ENCODE data around the gene BNC2. TPM values are rescaled to one million over a fixed set of nuclear protein-coding genes. Genes with fewer than 3 reads are reported as not detected.

The BNC2 gene
- total RNA-seq, 2 experiments from 2014 or later: not detected

DNA sequence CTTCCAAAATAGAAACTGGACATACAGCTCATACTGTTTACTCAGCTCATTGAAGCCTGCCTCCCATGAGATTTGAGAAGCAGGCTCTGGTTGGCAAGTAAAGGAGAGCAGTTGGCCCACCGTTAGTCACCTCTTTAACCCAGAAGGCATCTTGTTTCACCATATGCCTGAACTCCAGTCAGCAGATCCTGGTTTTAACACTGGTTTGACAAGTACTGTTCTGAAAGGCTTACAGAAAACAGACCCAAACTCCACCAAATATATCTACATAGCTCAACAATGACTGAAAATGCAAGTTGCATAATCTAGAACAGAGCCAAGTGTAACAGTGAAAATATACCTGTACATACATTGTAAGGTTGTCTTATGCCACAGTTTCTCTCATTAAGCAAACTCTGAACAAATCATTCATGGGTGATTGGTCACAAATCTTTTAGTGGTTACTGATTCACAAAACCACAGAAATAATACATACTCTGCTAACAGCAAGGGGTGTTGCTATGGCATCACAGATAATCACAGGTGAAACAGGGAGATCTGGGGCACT lies 198.8 kb downstream of the BNC2 start:
- no peak overlapping the region for H3K27ac ChIP-seq (ENCODE audit: low read depth in 1 of 2, low read length in 2 of 2)
- H3K4me3 Mint-ChIP-seq: no peak overlapping the region
- H3K27me3 Mint-ChIP-seq: no peaks in the 10 kb centered on the region
- H3K4me1 Mint-ChIP-seq (ENCODE audit: low read depth): no peaks in the 10 kb centered on the region
- no peaks in the 10 kb centered on the region for H3K36me3 ChIP-seq (ENCODE audit: insufficient read depth, low read length)
- no peak for TF ChIP-seq CTCF (IDR thresholded peaks at IDR 0.05)
- no peaks in the 10 kb centered on the region for H3K36me3 Mint-ChIP-seq (ENCODE audit: low read depth)
- ATAC-seq (ENCODE audit: poor library complexity) (no peak), DNase-seq (no peak)
- H3K9me3 Mint-ChIP-seq: peaks cover 4% of the 10 kb centered on the region
- H3K27me3 ChIP-seq (ENCODE audit: control insufficient read depth in 1 of 2, insufficient read depth in 2 of 2, low read length in 2 of 2): no peaks in the 10 kb centered on the region
- H3K9me3 ChIP-seq (ENCODE audit: control insufficient read depth in 1 of 2, insufficient read depth in 1 of 2, low read length in 2 of 2): peaks cover 0 to 11% of the 10 kb centered on the region in 2 experiments
- H3K4me1 ChIP-seq (ENCODE audit: insufficient read depth, low read length): no peaks in the 10 kb centered on the region
- no peak overlapping the region for H3K4me3 ChIP-seq (ENCODE audit: low read length)
- CTCF ChIA-PET: no interaction called here
- intact Hi-C loops (cut with DNase I, micrococcal nuclease): no loop called here
- POLR2A ChIA-PET: no interaction called here
- no peak overlapping the region for H3K27ac Mint-ChIP-seq

- no peak for TF ChIP-seq CTCF (IDR thresholded peaks at IDR 0.05)
- ChIA-PET POLR2A (no interaction called here), CTCF (no interaction called here)
- Histone ChIP-seq H3K36me3 (ENCODE audit: insufficient read depth, low read length) (no peaks in the 10 kb centered on the region), H3K4me3 (ENCODE audit: low read length) (no peak overlapping the region), H3K27me3 (ENCODE audit: control insufficient read depth in 1 of 2, insufficient read depth in 2 of 2, low read length in 2 of 2) (no peaks in the 10 kb centered on the region), H3K27ac (ENCODE audit: low read depth in 1 of 2, low read length in 2 of 2) (no peak overlapping the region), H3K4me1 (ENCODE audit: insufficient read depth, low read length) (no peaks in the 10 kb centered on the region), H3K9me3 (ENCODE audit: control insufficient read depth in 1 of 2, insufficient read depth in 1 of 2, low read length in 2 of 2) (peaks cover 0 to 11% of the 10 kb centered on the region in 2 experiments)
- DNase-seq: no peak
- intact Hi-C loops (cut with DNase I, micrococcal nuclease): no loop called here
- ATAC-seq (ENCODE audit: poor library complexity): no peak
- Mint-ChIP-seq H3K4me3 (no peak overlapping the region), H3K27me3 (no peaks in the 10 kb centered on the region), H3K36me3 (ENCODE audit: low read depth) (no peaks in the 10 kb centered on the region), H3K4me1 (ENCODE audit: low read depth) (no peaks in the 10 kb centered on the region), H3K9me3 (peaks cover 4% of the 10 kb centered on the region), H3K27ac (no peak overlapping the region)
These were observed 199.7 kb downstream of the BNC2 start for GRCh38 chr9:16670791-16671190.

DNA sequence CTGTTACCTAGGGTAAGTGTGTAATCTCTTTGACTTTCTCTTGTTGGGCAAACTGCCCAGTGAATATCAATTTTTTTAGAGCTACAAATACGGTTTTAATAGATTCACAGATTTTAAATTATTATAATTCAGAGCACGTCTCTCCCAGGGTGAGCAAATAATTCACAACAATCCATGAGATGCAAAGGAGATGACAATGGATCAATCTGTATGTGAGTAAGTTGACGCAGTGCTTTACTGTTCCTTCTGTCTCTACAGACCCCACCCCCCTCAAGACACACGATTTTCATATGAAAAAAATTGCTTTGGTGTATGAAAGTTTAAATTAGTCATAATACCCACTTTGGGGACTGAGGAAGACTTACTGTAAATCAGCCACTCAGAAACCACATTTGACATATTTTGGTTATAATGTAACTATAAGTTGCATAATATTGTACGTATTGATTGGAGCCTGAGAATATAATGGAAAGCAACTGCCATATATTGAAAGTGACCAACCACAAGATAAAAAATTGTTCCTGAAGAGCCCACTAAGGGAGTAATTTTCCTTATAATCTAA lies 201.7 kb downstream of the BNC2 start:
- Histone ChIP-seq H3K36me3 (ENCODE audit: insufficient read depth, low read length) (no peaks in the 10 kb centered on the region), H3K9me3 (ENCODE audit: control insufficient read depth in 1 of 2, insufficient read depth in 1 of 2, low read length in 2 of 2) (peaks cover 0 to 4% of the 10 kb centered on the region in 2 experiments), H3K27me3 (ENCODE audit: control insufficient read depth in 1 of 2, insufficient read depth in 2 of 2, low read length in 2 of 2) (no peaks in the 10 kb centered on the region), H3K4me3 (ENCODE audit: low read length) (no peak overlapping the region), H3K27ac (ENCODE audit: low read depth in 1 of 2, low read length in 2 of 2) (no peak overlapping the region), H3K4me1 (ENCODE audit: insufficient read depth, low read length) (no peaks in the 10 kb centered on the region)
- no peaks in the 10 kb centered on the region for H3K36me3 Mint-ChIP-seq (ENCODE audit: low read depth)
- ChIA-PET POLR2A (no interaction called here), CTCF (no interaction called here)
- H3K27me3 Mint-ChIP-seq: no peaks in the 10 kb centered on the region
- intact Hi-C loops (cut with DNase I, micrococcal nuclease): no loop called here
- H3K4me1 Mint-ChIP-seq (ENCODE audit: low read depth): no peaks in the 10 kb centered on the region
- H3K27ac Mint-ChIP-seq: no peak overlapping the region
- no peak overlapping the region for H3K4me3 Mint-ChIP-seq
- no peak for TF ChIP-seq CTCF (IDR thresholded peaks at IDR 0.05)
- DNase-seq (no peak), ATAC-seq (ENCODE audit: poor library complexity) (no peak)
- peaks cover 9% of the 10 kb centered on the region for H3K9me3 Mint-ChIP-seq
